Measurements from ENCODE around the gene DENND4C. TPM values are rescaled to one million over a fixed set of nuclear protein-coding genes. Genes with fewer than 3 reads are reported as not detected.

DENND4C gene
- total RNA-seq, 1 donor from 2014 or later = 105 TPM

GRCh38 chr9:19373527-19373926, 143.0 kb downstream of the DENND4C start:
- intact Hi-C loops (cut with DNase I) = no loop called here
- H3K27ac ChIP-seq = no peak overlapping the region
- no peaks in the 10 kb centered on the region for H3K9me3 ChIP-seq
- no peak for TF ChIP-seq CTCF (IDR thresholded peaks at IDR 0.05)
- H3K4me1 ChIP-seq = peaks cover 14% of the 10 kb centered on the region
- H3K27me3 ChIP-seq = no peaks in the 10 kb centered on the region
- peaks cover 91% of the 10 kb centered on the region for H3K36me3 ChIP-seq
- H3K4me3 ChIP-seq = no peak overlapping the region
- DNase-seq (no peak), ATAC-seq (no peak)

GRCh38 chr9:19375538-19375937, 145.0 kb downstream of the DENND4C start:
- Histone ChIP-seq H3K4me1 (peaks cover 21% of the 10 kb centered on the region), H3K27me3 (no peaks in the 10 kb centered on the region), H3K36me3 (peaks cover 85% of the 10 kb centered on the region), H3K9me3 (no peaks in the 10 kb centered on the region), H3K27ac (no peak overlapping the region), H3K4me3 (no peak overlapping the region)
- ATAC-seq (no peak), DNase-seq (no peak)
- intact Hi-C loops (cut with DNase I) = no loop called here
- no peak for TF ChIP-seq CTCF (IDR thresholded peaks at IDR 0.05)

GRCh38 chr9:19376931-19377330, 146.4 kb downstream of the DENND4C start:
- Histone ChIP-seq H3K4me1 (peaks cover 21% of the 10 kb centered on the region), H3K36me3 (peaks cover 71% of the 10 kb centered on the region), H3K9me3 (no peaks in the 10 kb centered on the region), H3K27ac (no peak overlapping the region), H3K4me3 (no peak overlapping the region), H3K27me3 (no peaks in the 10 kb centered on the region)
- DNase-seq = no peak
- no peak for ATAC-seq
- intact Hi-C loops (cut with DNase I) = no loop called here
- no peak for TF ChIP-seq CTCF (IDR thresholded peaks at IDR 0.05)

- Histone ChIP-seq H3K4me1 (peaks cover 21% of the 10 kb centered on the region), H3K4me3 (peak overlapping the region; percentile 66), H3K36me3 (peaks cover 59% of the 10 kb centered on the region), H3K27me3 (no peaks in the 10 kb centered on the region), H3K9me3 (no peaks in the 10 kb centered on the region), H3K27ac (no peak overlapping the region)
- no peak for DNase-seq
- ATAC-seq = no peak
- TF ChIP-seq CTCF (IDR thresholded peaks at IDR 0.05) = no peak
- intact Hi-C loops (cut with DNase I) = no loop called here
Measured at GRCh38 chr9:19378164-19378563, 147.7 kb downstream of the DENND4C start.

- DNase-seq = no peak
- no peak for TF ChIP-seq CTCF (IDR thresholded peaks at IDR 0.05)
- H3K9me3 ChIP-seq = no peaks in the 10 kb centered on the region
- H3K27me3 ChIP-seq = no peaks in the 10 kb centered on the region
- intact Hi-C loops (cut with DNase I) = no loop called here
- H3K36me3 ChIP-seq = peaks cover 55% of the 10 kb centered on the region
- H3K4me1 ChIP-seq = peaks cover 21% of the 10 kb centered on the region
- peak overlapping the region; percentile 66 for H3K4me3 ChIP-seq
- ATAC-seq = no peak
- no peak overlapping the region for H3K27ac ChIP-seq
Measured at GRCh38 chr9:19378647-19379046, 148.2 kb downstream of the DENND4C start.

GRCh38 chr9:19379283-19379682, 148.8 kb downstream of the DENND4C start:
- DNase-seq (no peak), ATAC-seq (no peak)
- intact Hi-C loops (cut with DNase I) = no loop called here
- Histone ChIP-seq H3K9me3 (no peaks in the 10 kb centered on the region), H3K36me3 (peaks cover 49% of the 10 kb centered on the region), H3K4me1 (peaks cover 21% of the 10 kb centered on the region), H3K27ac (peak overlapping the region; percentile 89), H3K4me3 (peak overlapping the region; percentile 66), H3K27me3 (no peaks in the 10 kb centered on the region)
- no peak for TF ChIP-seq CTCF (IDR thresholded peaks at IDR 0.05)
